Lower lobe of right lung (tissue), 2 donors: ENCODE results near the gene APMAP. TPM values are rescaled to one million over a fixed set of nuclear protein-coding genes. Genes with fewer than 3 reads are reported as not detected.

ENCODE experiments used
- ATAC-seq, 2 donors: fragments of 200-7000 bp; cut with Tn5 transposase; one replicate each; pipeline ENCODE4 v1.9.1; 2020 to 2022; ENCODE audit warnings: mild to moderate bottlenecking in 2 of 2, moderate library complexity in 2 of 2
- DNase-seq: peaks from one replicate; pipeline ENCODE4 v3.0.0-alpha.2; 2020
- H3K27ac ChIP-seq: fragments of 200-600 bp; one replicate; pipeline ENCODE4 v1.8.0; 2022
- H3K27me3 ChIP-seq: fragments of 200-600 bp; one replicate; pipeline ENCODE4 v1.8.0; 2022; ENCODE audit warnings: low read depth
- H3K36me3 ChIP-seq: fragments of 200-600 bp; one replicate; pipeline ENCODE4 v1.8.0; 2022; ENCODE audit warnings: mild to moderate bottlenecking
- H3K4me1 ChIP-seq: fragments of 200-600 bp; one replicate; pipeline ENCODE4 v1.8.0; 2022
- H3K4me3 ChIP-seq: fragments of 200-600 bp; one replicate; pipeline ENCODE4 v1.8.0; 2022; ENCODE audit warnings: mild to moderate bottlenecking
- H3K9me3 ChIP-seq: fragments of 200-600 bp; one replicate; pipeline ENCODE4 v1.8.0; 2022
- intact Hi-C: fragments of 100-400 bp; cut with DNase I; formaldehyde crosslinking; loops from one replicate; pipeline ENCODE4 v1.11.0; 2022
- total RNA-seq: library from RNA; stranded (reverse); fragmentation: NEBNext Ultra II Directional; extraction: Animal tissue kit (Norgen Biotek cat#: 25700); gene quantifications from one replicate; pipeline ENCODE4 v1.2.1, GENCODE V29; 2021
- TF ChIP-seq, protein P1 (sequence below): fragments of 200-600 bp; IDR thresholded peaks from one replicate; pipeline ENCODE4 v1.8.0; 2022; ENCODE audit warnings: antibody characterized with exemption, mild to moderate bottlenecking
- donor health status: DM: no; HTN: yes; CAD: no; lungs with severe emphysema.

APMAP gene
- total RNA-seq, 1 donor from 2014 or later, result 82.9 TPM

DNA sequence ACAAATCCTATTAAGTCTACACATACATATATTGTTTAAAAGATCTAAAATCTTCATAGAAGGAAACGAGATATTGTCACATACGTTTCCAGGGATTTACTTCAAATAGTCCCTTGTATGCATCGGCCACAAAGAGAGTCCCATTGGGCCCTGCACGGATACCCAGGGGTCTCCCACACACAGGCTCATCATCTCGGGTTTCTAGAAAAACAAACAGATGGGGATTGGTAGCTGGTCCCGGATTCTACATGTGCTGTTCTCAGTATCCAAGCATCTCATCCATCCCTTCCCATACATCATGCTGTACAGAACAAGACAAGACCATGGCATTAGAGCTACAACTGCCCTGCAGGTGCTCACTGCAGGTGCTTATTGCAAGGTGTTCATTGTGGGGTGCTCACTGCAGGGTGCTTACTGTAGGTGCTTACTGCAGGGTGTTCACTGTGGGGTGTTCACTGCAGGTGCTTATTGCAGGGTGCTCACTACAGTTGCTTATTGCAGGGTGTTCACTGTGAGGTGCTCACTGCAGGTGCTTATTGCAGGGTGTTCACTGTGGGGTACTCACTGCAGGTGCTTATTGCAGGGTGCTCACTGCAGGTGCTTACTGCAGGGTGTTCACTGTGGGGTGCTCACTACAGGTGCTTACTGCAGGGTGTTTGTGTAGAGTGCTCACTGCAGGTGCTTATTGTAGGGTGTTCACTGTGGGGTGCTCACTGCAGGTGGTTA, 21.0 kb downstream of the APMAP start:
- DNase-seq, result no peak
- Histone ChIP-seq H3K27me3 (no peaks in the 10 kb centered on the region), H3K27ac (no peak overlapping the region), H3K9me3 (peaks cover 4% of the 10 kb centered on the region), H3K4me1 (no peaks in the 10 kb centered on the region), H3K36me3 (peaks cover 77% of the 10 kb centered on the region), H3K4me3 (no peak overlapping the region)
- TF ChIP-seq, protein P1, sequence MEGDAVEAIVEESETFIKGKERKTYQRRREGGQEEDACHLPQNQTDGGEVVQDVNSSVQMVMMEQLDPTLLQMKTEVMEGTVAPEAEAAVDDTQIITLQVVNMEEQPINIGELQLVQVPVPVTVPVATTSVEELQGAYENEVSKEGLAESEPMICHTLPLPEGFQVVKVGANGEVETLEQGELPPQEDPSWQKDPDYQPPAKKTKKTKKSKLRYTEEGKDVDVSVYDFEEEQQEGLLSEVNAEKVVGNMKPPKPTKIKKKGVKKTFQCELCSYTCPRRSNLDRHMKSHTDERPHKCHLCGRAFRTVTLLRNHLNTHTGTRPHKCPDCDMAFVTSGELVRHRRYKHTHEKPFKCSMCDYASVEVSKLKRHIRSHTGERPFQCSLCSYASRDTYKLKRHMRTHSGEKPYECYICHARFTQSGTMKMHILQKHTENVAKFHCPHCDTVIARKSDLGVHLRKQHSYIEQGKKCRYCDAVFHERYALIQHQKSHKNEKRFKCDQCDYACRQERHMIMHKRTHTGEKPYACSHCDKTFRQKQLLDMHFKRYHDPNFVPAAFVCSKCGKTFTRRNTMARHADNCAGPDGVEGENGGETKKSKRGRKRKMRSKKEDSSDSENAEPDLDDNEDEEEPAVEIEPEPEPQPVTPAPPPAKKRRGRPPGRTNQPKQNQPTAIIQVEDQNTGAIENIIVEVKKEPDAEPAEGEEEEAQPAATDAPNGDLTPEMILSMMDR, result no peak
- no peak for ATAC-seq
- intact Hi-C loops, result no loop called here

- no peak overlapping the region for H3K4me3 ChIP-seq
- TF ChIP-seq, protein P1, result no peak
- H3K27me3 ChIP-seq, result no peaks in the 10 kb centered on the region
- intact Hi-C loops, result no loop called here
- H3K27ac ChIP-seq, result no peak overlapping the region
- no peaks in the 10 kb centered on the region for H3K4me1 ChIP-seq
- H3K9me3 ChIP-seq, result no peaks in the 10 kb centered on the region
- DNase-seq (peak; percentile 39), ATAC-seq (peak in 1 of 2 donors; percentile 51)
- H3K36me3 ChIP-seq, result peaks cover 82% of the 10 kb centered on the region
These were observed 21.8 kb downstream of the APMAP start for GRCh38 chr20:24970754-24971153.

- peaks cover 88% of the 10 kb centered on the region for H3K36me3 ChIP-seq
- H3K27ac ChIP-seq, result no peak overlapping the region
- TF ChIP-seq, protein P1, result no peak
- no peak overlapping the region for H3K4me3 ChIP-seq
- H3K4me1 ChIP-seq, result no peaks in the 10 kb centered on the region
- DNase-seq (no peak), ATAC-seq (no peak)
- H3K27me3 ChIP-seq, result no peaks in the 10 kb centered on the region
- no peaks in the 10 kb centered on the region for H3K9me3 ChIP-seq
- intact Hi-C loops, result no loop called here
These were observed 22.5 kb downstream of the APMAP start for GRCh38 chr20:24970030-24970553.

DNA sequence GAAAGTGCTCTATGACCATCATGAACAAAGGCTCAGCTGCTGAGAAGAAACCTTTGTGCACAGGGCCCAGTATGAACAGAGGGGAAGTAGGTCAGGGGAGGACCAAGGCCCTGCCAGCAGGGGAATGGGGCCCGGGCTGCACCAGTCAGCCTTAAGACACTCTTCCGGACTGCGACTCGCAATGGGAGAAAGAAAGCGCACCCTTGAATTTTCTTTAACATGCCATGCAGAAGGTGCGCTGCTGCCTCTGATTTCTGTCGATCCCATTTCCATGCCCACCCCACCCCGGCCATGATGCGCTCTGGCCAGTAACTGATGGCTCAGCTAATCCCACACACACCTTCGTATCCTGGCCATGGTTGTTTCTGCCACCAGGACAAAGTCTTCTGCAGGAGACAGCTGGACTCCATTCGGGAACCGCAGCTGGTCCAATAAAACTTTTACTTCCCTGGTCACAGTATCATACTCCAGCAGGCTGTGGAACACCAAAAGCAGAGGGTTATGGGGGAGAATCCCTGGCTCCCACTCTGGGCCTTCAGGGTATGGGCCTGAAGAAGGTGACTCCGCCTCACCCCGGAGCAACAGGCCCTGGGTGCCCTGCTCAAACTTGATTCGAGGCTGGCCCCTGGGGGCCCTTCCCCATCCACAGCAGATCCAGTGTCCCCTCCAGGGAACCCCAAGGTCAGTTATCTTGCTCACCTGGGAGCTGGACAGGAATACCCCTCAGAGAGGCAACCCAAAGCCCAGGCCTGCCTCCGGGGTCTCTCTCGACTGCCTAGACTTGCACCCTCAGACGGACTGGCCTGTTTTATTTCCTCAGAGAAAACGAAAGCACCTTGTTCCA, 23.1 kb downstream of the APMAP start:
- Histone ChIP-seq H3K36me3 (peaks cover 95% of the 10 kb centered on the region), H3K4me3 (no peak overlapping the region), H3K27ac (no peak overlapping the region), H3K27me3 (no peaks in the 10 kb centered on the region), H3K4me1 (no peaks in the 10 kb centered on the region), H3K9me3 (no peaks in the 10 kb centered on the region)
- ATAC-seq (no peak), DNase-seq (peak; percentile 30)
- TF ChIP-seq, protein P1, result no peak
- intact Hi-C loops, result no loop called here

DNA sequence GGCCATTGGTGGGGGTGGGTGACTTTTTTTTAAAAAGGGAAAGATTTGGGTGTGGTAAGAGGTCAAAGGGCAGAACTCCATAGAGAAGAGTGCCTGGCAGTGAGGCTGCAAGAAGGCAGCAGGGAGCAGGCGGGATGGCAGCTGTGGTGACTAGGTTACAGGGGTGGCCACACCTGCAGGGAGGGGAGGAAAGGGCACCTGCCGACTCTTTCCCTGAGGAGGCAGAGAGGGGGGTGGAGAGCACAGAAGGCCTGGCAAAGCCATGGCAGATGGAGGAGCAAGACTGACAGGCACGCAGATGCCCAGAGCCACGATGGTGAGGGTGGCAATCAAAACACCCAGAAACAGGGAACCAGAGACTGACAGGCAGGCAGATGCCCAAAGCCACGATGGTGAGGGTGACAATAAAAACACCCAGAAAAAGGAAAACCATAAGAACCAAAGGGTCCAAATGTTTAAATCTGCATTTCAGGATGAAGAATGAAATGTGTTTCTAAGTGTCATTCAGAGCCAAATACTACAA, 24.2 kb downstream of the APMAP start:
- H3K27ac ChIP-seq, result no peak overlapping the region
- intact Hi-C loops, result no loop called here
- peak; percentile 6 for DNase-seq
- H3K9me3 ChIP-seq, result no peaks in the 10 kb centered on the region
- H3K4me3 ChIP-seq, result no peak overlapping the region
- H3K4me1 ChIP-seq, result no peaks in the 10 kb centered on the region
- ATAC-seq, result no peak
- H3K27me3 ChIP-seq, result no peaks in the 10 kb centered on the region
- TF ChIP-seq, protein P1, result no peak
- H3K36me3 ChIP-seq, result peaks cover 98% of the 10 kb centered on the region
